Rectal smooth muscle tissue (tissue), 1 donor: ENCODE results near the gene CDH13.

Experiments used
- H3K27ac ChIP-seq: one replicate; pipeline ENCODE4 v1.7.0; 2013; ENCODE audit warnings: low read depth, low read length, inconsistent platforms
- H3K27me3 ChIP-seq: one replicate; pipeline ENCODE4 v1.7.0; 2013; ENCODE audit warnings: low read length; ENCODE audit not compliant: control insufficient read depth, insufficient read depth
- H3K36me3 ChIP-seq: one replicate; pipeline ENCODE4 v1.7.0; 2013; ENCODE audit warnings: low read length; ENCODE audit not compliant: control insufficient read depth, insufficient read depth
- H3K4me1 ChIP-seq: one replicate; pipeline ENCODE4 v1.7.0; 2013; ENCODE audit warnings: low read length; ENCODE audit not compliant: control insufficient read depth, insufficient read depth
- H3K4me3 ChIP-seq: one replicate; pipeline ENCODE4 v1.7.0; 2013; ENCODE audit warnings: low read length
- H3K9ac ChIP-seq: one replicate; pipeline ENCODE4 v1.7.0; 2013; ENCODE audit warnings: low read length

CDH13 gene

DNA sequence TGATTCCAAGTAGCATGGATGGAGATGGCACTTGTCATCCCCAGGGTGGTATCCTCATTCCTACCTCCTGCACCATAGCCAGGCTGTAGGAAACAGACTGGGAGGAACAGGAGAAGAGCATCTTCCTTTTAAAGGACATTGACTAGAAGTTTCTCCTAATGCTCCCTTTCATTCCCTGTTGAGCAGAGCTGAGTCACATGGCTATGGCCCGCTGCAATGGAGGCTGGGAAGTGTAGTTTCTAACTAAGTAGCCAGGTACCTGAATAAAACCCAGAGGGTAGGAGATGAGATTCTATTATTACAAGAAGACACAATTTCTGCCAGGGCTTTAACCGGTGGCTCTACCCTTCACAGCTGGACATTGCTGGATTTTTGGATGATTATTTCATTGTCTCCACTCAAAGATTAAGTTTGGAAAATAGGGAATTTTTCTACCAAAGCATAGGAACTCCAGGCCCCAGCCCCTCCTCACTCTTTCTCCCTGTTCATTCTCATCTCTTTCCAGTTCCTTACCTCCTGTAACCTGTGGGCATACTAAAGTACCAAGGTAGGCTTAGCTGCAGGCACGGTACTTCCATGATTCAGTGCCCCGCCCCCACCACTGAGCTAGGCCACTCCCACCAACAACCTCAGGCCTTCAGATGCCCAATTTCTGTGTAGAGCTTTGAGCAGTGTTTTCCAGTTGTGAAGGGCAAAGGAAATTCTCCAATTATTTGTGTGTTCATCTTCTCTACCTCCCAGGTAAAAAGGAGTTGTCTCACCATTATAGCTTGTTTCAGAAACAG lies 378.3 kb downstream of the CDH13 start:
- no peaks in the 10 kb centered on the region for H3K27me3 ChIP-seq
- H3K27ac ChIP-seq = no peak overlapping the region
- H3K36me3 ChIP-seq = no peaks in the 10 kb centered on the region

DNA sequence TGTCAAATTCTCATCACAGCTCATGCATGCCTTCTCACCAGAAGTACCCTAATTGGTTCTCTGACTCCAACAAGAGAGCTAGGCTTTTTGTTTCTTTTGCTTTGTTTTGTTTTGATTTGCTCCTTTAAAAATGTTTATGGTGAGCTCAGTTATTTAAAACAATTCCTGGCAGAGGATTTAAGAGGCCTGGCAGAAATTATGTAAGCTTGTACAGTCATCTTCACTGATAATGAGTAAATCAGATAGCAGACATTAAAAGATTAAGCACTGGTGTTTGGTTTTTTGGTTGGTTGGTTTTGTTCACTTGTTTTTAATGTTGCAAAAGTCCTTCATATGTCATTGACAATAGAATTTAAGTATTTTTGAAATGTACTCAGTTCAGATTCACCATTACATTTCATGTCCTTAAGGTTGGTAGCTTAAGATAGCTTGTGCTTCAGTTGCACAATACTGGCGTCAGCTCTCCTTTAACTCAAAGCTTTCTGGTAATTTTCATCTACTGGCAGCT lies 378.9 kb downstream of the CDH13 start:
- no peak overlapping the region for H3K27ac ChIP-seq
- no peaks in the 10 kb centered on the region for H3K27me3 ChIP-seq
- no peak overlapping the region for H3K9ac ChIP-seq
- H3K4me3 ChIP-seq = no peak overlapping the region
- H3K4me1 ChIP-seq = no peaks in the 10 kb centered on the region
- H3K36me3 ChIP-seq = no peaks in the 10 kb centered on the region

More for the DNA sequence above, 378.3 kb downstream of the CDH13 start:
- H3K4me3 ChIP-seq = no peak overlapping the region
- no peak overlapping the region for H3K9ac ChIP-seq
- no peaks in the 10 kb centered on the region for H3K4me1 ChIP-seq

DNA sequence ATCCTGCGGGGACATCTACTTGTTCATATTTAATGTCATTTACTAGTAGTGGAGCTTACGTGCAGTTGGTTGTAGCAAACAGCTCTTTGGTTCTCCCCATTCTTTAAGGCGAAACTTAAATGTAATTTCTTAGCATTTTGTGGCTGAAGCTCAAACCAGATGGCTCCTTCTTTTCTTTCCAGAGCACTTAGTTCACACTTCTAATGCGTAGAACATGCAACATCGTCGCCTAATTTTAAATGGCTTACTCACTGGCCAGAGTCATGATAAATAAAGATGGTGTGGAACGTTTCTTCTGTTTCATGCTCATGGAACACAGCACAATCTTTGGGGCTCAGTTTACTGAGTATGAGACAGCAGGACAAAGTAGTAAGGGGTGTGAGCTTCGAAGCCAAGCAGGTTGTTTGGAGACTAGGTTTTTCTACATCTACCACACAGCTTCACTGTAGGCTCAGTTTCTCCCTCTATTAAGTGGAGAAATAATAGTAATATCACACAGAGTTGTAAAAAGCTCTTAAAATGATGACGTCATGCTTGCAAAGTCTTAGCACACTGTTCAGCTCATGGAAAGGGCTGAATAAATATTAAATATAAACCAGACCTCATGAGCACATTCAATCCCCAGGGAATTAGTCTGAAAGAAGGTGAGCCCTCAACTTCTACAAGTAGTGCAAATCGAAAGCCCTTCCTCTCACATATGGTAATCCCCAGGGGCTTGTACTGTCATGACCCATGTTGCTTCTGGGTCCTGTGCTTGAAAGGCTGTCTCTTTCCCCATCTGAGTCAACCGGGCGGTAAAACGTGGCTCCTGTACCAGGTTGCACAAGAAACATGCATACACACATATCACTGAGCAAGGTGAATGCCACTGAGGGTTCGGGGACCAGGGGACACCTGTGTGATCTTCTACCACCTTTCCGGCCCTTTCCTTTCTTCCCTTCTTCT lies 384.3 kb downstream of the CDH13 start:
- Histone ChIP-seq H3K27ac (no peak overlapping the region), H3K36me3 (no peaks in the 10 kb centered on the region), H3K9ac (no peak overlapping the region), H3K4me3 (no peak overlapping the region), H3K4me1 (no peaks in the 10 kb centered on the region), H3K27me3 (no peaks in the 10 kb centered on the region)

DNA sequence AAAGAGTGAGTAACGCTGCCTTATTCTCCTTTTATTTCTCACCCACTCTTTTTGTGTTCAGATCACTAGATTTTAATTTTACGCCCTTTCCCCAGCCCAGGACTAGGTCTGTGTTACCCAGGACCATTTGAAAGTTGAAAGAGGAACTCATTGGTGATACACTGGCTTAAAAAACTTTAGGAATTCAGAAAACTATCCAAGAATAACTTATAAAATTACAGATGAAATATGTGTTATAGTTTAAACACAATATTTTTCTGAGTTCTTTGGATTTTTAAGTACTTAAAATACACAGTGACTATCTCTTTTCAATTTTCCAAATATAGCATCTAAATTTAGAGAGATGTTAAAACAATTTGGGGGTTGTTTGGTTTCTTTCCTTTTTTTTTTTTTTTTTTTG lies 385.2 kb downstream of the CDH13 start:
- Histone ChIP-seq H3K36me3 (no peaks in the 10 kb centered on the region), H3K27me3 (no peaks in the 10 kb centered on the region), H3K4me1 (no peaks in the 10 kb centered on the region), H3K9ac (no peak overlapping the region), H3K4me3 (no peak overlapping the region), H3K27ac (no peak overlapping the region)

DNA sequence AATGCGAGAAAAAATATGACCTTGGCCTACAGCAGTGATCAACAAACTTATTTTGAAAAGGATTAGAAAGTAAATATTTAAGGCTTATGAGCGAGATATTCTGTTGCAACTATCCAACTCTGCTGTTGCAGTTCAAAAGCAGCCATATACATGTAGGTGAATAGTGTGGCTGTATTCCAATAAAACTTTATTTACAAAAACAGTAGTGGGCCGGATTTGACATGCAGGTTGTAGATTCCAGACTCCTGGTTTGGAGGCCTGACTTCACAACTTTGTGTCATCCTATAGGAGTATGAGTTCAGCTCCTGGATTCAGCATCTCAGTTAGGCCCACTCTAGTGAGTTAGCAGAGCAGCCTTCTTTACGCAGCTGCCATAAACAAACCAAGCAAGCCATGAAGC lies 386.3 kb downstream of the CDH13 start:
- no peaks in the 10 kb centered on the region for H3K36me3 ChIP-seq
- H3K4me3 ChIP-seq = no peak overlapping the region
- H3K4me1 ChIP-seq = no peaks in the 10 kb centered on the region
- no peaks in the 10 kb centered on the region for H3K27me3 ChIP-seq
- no peak overlapping the region for H3K9ac ChIP-seq
- H3K27ac ChIP-seq = no peak overlapping the region

DNA sequence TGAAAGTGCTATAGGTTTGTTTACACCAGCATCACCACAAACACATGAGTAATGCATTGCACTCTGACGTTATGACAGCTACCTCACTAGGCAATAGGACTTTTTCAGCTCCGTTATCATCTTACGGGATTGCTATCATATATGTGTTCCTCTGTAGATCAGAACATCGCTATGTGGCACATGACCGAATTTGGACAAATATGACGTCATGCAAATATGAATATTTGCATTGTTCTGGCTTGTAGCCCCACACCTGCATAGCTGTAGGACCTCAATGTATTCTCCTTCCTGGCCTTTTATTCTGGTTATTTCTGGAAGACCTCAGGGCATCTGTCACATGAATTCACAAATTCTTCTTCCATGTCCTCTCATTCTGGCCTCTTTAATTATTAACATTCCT lies 393.2 kb downstream of the CDH13 start:
- Histone ChIP-seq H3K27me3 (no peaks in the 10 kb centered on the region), H3K4me3 (no peak overlapping the region), H3K36me3 (no peaks in the 10 kb centered on the region), H3K9ac (no peak overlapping the region), H3K27ac (no peak overlapping the region), H3K4me1 (no peaks in the 10 kb centered on the region)

DNA sequence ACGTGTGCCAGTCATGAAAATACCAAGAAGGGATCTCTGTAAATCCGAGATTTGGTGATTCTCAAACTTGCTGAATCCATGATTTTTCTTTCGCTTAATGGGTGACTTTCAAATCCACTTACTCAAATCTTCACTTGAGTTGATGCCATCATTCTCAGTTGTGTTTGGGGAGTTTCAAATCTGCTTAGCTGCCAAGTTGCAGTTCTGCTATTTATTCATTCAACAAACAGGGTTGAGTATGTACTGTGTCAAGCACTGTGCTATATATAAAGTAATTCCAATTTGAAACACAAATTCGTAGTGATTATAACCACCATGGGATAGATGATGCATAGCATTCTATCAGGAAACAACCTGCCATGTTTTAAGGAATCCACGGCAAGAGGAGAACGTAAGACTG lies 394.3 kb downstream of the CDH13 start:
- Histone ChIP-seq H3K36me3 (no peaks in the 10 kb centered on the region), H3K27me3 (no peaks in the 10 kb centered on the region), H3K4me3 (no peak overlapping the region), H3K27ac (no peak overlapping the region), H3K4me1 (no peaks in the 10 kb centered on the region), H3K9ac (no peak overlapping the region)

DNA sequence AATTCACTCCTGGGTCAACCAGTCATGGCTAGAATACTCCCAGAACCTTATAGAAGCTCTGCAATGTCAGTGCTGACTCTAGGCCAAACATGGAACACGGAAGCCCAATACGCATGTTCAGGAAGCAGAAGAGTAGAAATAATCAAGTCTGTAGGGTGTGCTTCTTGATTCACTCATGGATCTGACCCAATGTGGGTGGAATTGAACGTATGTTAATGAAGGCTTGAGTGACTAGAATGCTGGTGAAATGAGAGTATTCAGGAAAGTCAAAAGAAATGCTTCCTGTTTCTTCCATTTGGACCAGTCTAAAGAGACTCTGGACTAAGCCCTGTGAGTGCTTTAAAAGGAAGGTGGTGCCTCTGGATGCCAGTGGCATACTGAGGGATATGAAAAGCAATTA lies 395.0 kb downstream of the CDH13 start:
- H3K9ac ChIP-seq = no peak overlapping the region
- H3K27ac ChIP-seq = no peak overlapping the region
- H3K4me3 ChIP-seq = no peak overlapping the region
- H3K4me1 ChIP-seq = no peaks in the 10 kb centered on the region
- H3K36me3 ChIP-seq = no peaks in the 10 kb centered on the region
- no peaks in the 10 kb centered on the region for H3K27me3 ChIP-seq

DNA sequence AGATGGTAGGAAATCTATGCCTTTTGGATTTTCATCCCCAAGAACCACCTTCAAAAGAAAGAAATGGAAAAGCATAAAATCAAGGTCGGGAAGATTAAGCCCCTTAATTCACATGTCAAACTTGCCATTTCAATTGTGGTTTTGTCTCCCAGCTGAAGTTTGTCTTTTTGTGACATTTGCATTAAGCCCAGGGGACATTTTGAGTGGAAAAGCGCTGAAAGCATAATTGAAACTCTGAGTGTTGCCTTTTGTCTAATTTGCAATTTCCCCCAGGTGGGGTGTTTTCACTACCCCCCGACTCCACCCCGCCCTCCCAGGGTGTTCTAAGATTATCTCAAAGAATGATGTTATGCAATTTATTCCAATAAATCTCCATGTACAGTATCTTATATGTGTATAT lies 396.2 kb downstream of the CDH13 start:
- no peaks in the 10 kb centered on the region for H3K4me1 ChIP-seq
- H3K27me3 ChIP-seq = no peaks in the 10 kb centered on the region
- no peak overlapping the region for H3K4me3 ChIP-seq
- no peak overlapping the region for H3K9ac ChIP-seq
- no peaks in the 10 kb centered on the region for H3K36me3 ChIP-seq
- H3K27ac ChIP-seq = no peak overlapping the region

DNA sequence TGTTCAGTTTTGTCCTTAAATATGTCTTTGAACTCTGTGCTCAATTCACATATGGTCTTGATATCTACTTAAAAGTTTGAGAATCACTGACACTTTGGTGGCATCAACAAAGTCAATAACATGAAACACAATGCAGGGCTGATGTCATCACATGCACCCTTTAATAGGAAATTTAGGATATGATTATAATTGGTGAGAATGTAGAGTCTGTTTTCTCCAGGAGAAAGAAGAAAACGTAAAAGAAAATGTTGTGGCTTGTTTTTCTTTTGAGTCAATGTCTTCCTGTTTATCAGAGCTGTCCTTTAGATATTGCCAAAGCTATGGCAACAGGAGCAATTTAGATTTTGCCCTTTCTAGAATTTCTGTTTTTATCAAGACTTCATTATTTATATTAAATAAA lies 396.9 kb downstream of the CDH13 start:
- H3K4me1 ChIP-seq = no peaks in the 10 kb centered on the region
- H3K4me3 ChIP-seq = no peak overlapping the region
- H3K27ac ChIP-seq = no peak overlapping the region
- no peak overlapping the region for H3K9ac ChIP-seq
- no peaks in the 10 kb centered on the region for H3K36me3 ChIP-seq
- no peaks in the 10 kb centered on the region for H3K27me3 ChIP-seq

DNA sequence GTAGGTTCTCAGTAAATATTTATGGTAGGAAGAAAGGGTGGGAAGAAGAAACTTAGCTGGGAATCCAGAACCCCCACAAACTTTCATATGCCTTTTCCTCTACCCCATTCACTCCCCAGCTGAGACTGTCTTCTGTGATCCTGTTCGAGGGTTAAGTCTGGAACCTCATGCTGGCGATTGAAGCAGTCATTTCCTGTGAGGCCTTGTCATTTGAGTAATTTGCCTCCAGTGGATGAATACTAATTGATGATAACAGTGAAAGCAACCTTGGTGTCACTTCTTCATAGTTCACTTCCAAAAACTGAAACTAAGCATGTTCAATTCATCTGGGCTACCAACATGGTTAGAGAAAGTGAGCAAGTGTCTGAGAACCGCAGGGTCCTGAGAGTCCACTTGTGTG lies 401.2 kb downstream of the CDH13 start:
- no peaks in the 10 kb centered on the region for H3K27me3 ChIP-seq
- H3K27ac ChIP-seq = no peak overlapping the region
- H3K4me1 ChIP-seq = no peaks in the 10 kb centered on the region
- H3K9ac ChIP-seq = no peak overlapping the region
- no peak overlapping the region for H3K4me3 ChIP-seq
- H3K36me3 ChIP-seq = no peaks in the 10 kb centered on the region

DNA sequence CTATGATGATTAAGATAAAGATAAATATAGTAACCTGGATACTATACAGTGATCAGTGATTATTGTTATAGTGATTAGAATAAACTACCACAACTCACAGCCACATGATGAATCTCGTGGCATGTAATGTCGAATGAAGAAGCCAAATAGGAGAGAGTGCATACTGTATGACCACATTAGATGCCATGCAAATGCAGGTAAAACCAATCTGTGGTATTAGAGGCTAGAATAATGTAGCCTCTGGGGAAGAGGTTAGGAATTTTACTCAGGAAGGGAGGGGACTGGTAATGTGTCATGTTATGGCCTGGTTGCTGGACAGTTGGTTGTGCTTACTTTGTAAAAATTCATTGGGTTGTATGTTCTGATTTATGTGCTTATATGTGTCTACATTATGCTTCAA lies 402.7 kb downstream of the CDH13 start:
- no peak overlapping the region for H3K4me3 ChIP-seq
- no peaks in the 10 kb centered on the region for H3K27me3 ChIP-seq
- H3K4me1 ChIP-seq = no peaks in the 10 kb centered on the region
- H3K36me3 ChIP-seq = no peaks in the 10 kb centered on the region
- H3K9ac ChIP-seq = no peak overlapping the region
- no peak overlapping the region for H3K27ac ChIP-seq
